Effector memory CD4-positive, alpha-beta T cell (primary cell): ENCODE measurements around the gene CHRNA4.
"Not testable (repeated sequence)": the region's sequence is repeated elsewhere in the genome, so short reads cannot be mapped to it uniquely, and the experiment has no call there.

Experiments used
- DNase-seq, 3 donors: peaks; one replicate each; pipeline ENCODE4 v3.0.0-alpha.2; 2020
- H3K27ac ChIP-seq: 2 replicates; pipeline ENCODE4 v1.7.0; 2013; ENCODE audit warnings: mild to moderate bottlenecking, low read length, moderate library complexity; ENCODE audit not compliant: insufficient read depth, poor library complexity, severe bottlenecking
- H3K27me3 ChIP-seq: replicated peaks from 2 replicates; pipeline ENCODE4 v1.7.0; 2013; ENCODE audit warnings: mild to moderate bottlenecking, low read length; ENCODE audit not compliant: insufficient read depth, control insufficient read depth, poor library complexity, severe bottlenecking
- H3K36me3 ChIP-seq: 2 replicates; pipeline ENCODE4 v1.7.0; 2013; ENCODE audit warnings: mild to moderate bottlenecking, low read length, moderate library complexity; ENCODE audit not compliant: control insufficient read depth, insufficient read depth
- H3K4me1 ChIP-seq: 2 replicates; pipeline ENCODE4 v1.7.0; 2013; ENCODE audit warnings: low read length, mild to moderate bottlenecking; ENCODE audit not compliant: control insufficient read depth, insufficient read depth, poor library complexity, severe bottlenecking
- H3K4me3 ChIP-seq: 2 replicates; pipeline ENCODE4 v1.7.0; 2013; ENCODE audit warnings: low read length, low read depth, mild to moderate bottlenecking; ENCODE audit not compliant: insufficient read depth, poor library complexity, severe bottlenecking
- H3K9me3 ChIP-seq: 2 replicates; pipeline ENCODE4 v1.7.0; 2013; ENCODE audit warnings: mild to moderate bottlenecking, low read length, moderate library complexity; ENCODE audit not compliant: control insufficient read depth

Gene CHRNA4

GRCh38 chr20:63387393-63387792, 26.2 kb upstream of the CHRNA4 start:
- H3K9me3 ChIP-seq: peaks cover 7% of the 10 kb centered on the region
- DNase-seq: no peak
- no peak overlapping the region for H3K4me3 ChIP-seq
- H3K36me3 ChIP-seq: no peaks in the 10 kb centered on the region
- H3K27ac ChIP-seq: no peak overlapping the region
- H3K4me1 ChIP-seq: no peaks in the 10 kb centered on the region
- H3K27me3 ChIP-seq: peaks cover 1% of the 10 kb centered on the region

GRCh38 chr20:63386491-63386890, 25.3 kb upstream of the CHRNA4 start:
- no peak for DNase-seq
- Histone ChIP-seq H3K4me3 (no peak overlapping the region), H3K36me3 (no peaks in the 10 kb centered on the region), H3K27me3 (peaks cover 9% of the 10 kb centered on the region), H3K9me3 (peaks cover 7% of the 10 kb centered on the region), H3K27ac (no peak overlapping the region), H3K4me1 (no peaks in the 10 kb centered on the region)

GRCh38 chr20:63385819-63386218, 24.7 kb upstream of the CHRNA4 start:
- peaks cover 12% of the 10 kb centered on the region for H3K27me3 ChIP-seq
- H3K9me3 ChIP-seq: peaks cover 7% of the 10 kb centered on the region
- no peak overlapping the region for H3K27ac ChIP-seq
- H3K4me3 ChIP-seq: no peak overlapping the region
- no peak for DNase-seq
- H3K36me3 ChIP-seq: no peaks in the 10 kb centered on the region
- no peaks in the 10 kb centered on the region for H3K4me1 ChIP-seq

GRCh38 chr20:63384336-63384735, 23.2 kb upstream of the CHRNA4 start:
- Histone ChIP-seq H3K36me3 (no peaks in the 10 kb centered on the region), H3K4me3 (no peak overlapping the region), H3K27ac (no peak overlapping the region), H3K4me1 (no peaks in the 10 kb centered on the region), H3K27me3 (peaks cover 12% of the 10 kb centered on the region), H3K9me3 (peaks cover 7% of the 10 kb centered on the region)
- no peak for DNase-seq

GRCh38 chr20:63383556-63383955, 22.4 kb upstream of the CHRNA4 start:
- H3K36me3 ChIP-seq: no peaks in the 10 kb centered on the region
- no peaks in the 10 kb centered on the region for H3K4me1 ChIP-seq
- H3K27me3 ChIP-seq: peaks cover 12% of the 10 kb centered on the region
- H3K4me3 ChIP-seq: no peak overlapping the region
- H3K9me3 ChIP-seq: peaks cover 7% of the 10 kb centered on the region
- H3K27ac ChIP-seq: no peak overlapping the region
- DNase-seq: no peak

- H3K27me3 ChIP-seq: peaks cover 12% of the 10 kb centered on the region
- H3K4me3 ChIP-seq: no peak overlapping the region
- DNase-seq: no peak
- peaks cover 7% of the 10 kb centered on the region for H3K9me3 ChIP-seq
- H3K4me1 ChIP-seq: no peaks in the 10 kb centered on the region
- H3K36me3 ChIP-seq: no peaks in the 10 kb centered on the region
- no peak overlapping the region for H3K27ac ChIP-seq
These were observed 21.6 kb upstream of the CHRNA4 start for GRCh38 chr20:63382551-63383300.

GRCh38 chr20:63381781-63382431, 20.8 kb upstream of the CHRNA4 start:
- peaks cover 12% of the 10 kb centered on the region for H3K27me3 ChIP-seq

GRCh38 chr20:63380346-63380870, 19.3 kb upstream of the CHRNA4 start:
- Histone ChIP-seq H3K4me3 (no peak overlapping the region), H3K27ac (no peak overlapping the region), H3K36me3 (no peaks in the 10 kb centered on the region), H3K27me3 (peaks cover 16% of the 10 kb centered on the region), H3K4me1 (no peaks in the 10 kb centered on the region), H3K9me3 (no peaks in the 10 kb centered on the region)
- DNase-seq: no peak

More at GRCh38 chr20:63381781-63382431, 20.8 kb upstream of the CHRNA4 start:
- H3K4me1 ChIP-seq: no peaks in the 10 kb centered on the region
- H3K4me3 ChIP-seq: no peak overlapping the region
- H3K9me3 ChIP-seq: peaks cover 7% of the 10 kb centered on the region
- H3K36me3 ChIP-seq: no peaks in the 10 kb centered on the region
- DNase-seq: peak in 2 of 3 donors; percentile 5 to 10
- no peak overlapping the region for H3K27ac ChIP-seq

GRCh38 chr20:63379872-63380271, 18.7 kb upstream of the CHRNA4 start:
- not testable (repeated sequence) for H3K9me3 ChIP-seq, DNase-seq, H3K4me3 ChIP-seq, H3K27ac ChIP-seq, H3K36me3 ChIP-seq, H3K4me1 ChIP-seq
- peaks cover 16% of the 10 kb centered on the region for H3K27me3 ChIP-seq

GRCh38 chr20:63379296-63379695, 18.1 kb upstream of the CHRNA4 start:
- no peaks in the 10 kb centered on the region for H3K9me3 ChIP-seq
- peaks cover 16% of the 10 kb centered on the region for H3K27me3 ChIP-seq
- no peak overlapping the region for H3K27ac ChIP-seq

More at GRCh38 chr20:63379296-63379695, 18.1 kb upstream of the CHRNA4 start:
- no peak overlapping the region for H3K4me3 ChIP-seq
- H3K36me3 ChIP-seq: no peaks in the 10 kb centered on the region
- H3K4me1 ChIP-seq: no peaks in the 10 kb centered on the region
- no peak for DNase-seq
